ENCODE measurements around the gene BOD1.

GRCh38 chr5:173657741-173658356 is 41.4 kb upstream of the BOD1 start:
- TF ChIP-seq CTCF (IDR thresholded peaks at IDR 0.05) (no peak), POLR2A (IDR thresholded peaks at IDR 0.05) (no peak)
